Forelimb muscle (tissue), 1 donor: ENCODE data around the gene CLEC16A. TPM values are rescaled to one million over a fixed set of nuclear protein-coding genes. Genes with fewer than 3 reads are reported as not detected.
"Not testable (repeated sequence)": the region's sequence is repeated elsewhere in the genome, so short reads cannot be mapped to it uniquely, and the experiment has no call there.

Source experiments
- DNase-seq: peaks from one replicate; pipeline ENCODE4 v3.0.0-alpha.2; 2013; ENCODE audit warnings: low read depth
- polyA plus RNA-seq: library from polyadenylated mRNA; unstranded; fragments of 120-200 nt; gene quantifications from one replicate; pipeline ENCODE4 v1.2.1, GENCODE V29; 2013; ENCODE audit not compliant: insufficient read length

Gene CLEC16A
- polyA plus RNA-seq, 1 donor: 14.5 TPM

DNA sequence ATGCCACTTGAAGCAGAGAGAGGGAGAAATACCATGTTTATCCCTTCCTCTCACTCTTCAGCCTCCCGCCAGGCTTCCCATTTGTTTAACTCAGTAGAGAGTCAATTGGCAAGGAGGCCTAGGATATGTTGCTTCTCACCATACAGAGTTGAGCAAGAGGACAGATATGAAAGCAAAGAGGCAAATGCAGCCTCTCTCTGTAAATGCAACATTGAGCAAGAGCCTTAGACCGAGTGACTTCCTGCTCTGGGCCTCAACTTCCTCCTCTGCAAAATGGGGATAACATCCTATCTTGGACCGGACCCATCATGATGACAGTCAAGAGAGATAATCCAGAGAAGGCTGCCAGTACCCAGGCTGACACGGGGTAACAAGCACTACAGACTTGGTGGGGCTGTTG, 274.8 kb downstream of the CLEC16A start:
- no peak for DNase-seq

GRCh38 chr16:11220507-11220906, 276.1 kb downstream of the CLEC16A start:
- DNase-seq: not testable (repeated sequence)

DNA sequence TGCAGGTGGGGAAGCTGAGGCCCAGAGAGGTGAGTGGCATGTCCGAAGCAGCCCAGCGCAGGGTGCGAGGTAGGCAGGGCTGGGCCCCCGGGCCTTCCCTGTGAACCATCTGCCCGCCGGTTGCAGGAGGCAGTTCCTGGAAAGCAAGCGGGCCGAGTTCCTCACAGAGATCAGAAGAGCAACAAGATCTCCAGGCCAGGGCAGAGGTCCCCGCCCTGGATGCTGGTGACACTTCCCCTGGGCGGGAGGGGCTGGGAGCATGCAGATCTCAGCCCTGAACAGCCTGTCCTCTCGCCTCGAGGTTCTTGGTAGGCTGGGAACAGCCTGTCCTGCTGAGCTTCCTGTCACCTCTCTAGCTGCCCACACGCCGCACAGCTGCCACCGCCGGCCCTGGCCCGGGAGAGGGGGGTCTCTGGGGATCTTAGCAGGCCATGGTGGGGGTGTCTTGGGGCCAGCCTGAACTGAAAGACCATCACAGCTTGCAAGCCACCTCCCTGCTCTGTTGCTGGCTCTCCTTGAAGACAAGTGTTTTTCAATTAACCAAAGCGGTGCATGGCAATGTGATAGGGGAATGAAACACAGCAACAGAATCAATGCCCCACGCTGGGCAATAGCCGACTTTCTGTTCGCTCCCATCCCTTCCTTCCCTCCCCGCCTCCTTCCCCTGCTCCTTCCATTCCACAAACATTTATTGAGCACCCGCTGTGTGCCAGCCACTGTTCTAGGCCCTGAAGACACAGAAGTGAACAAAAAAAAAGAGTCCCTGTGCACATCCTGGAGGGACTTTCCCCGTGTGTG, 279.9 kb downstream of the CLEC16A start:
- DNase-seq: no peak

- DNase-seq: no peak
Measured at GRCh38 chr16:11224894-11225676, 280.7 kb downstream of the CLEC16A start.

- no peak for DNase-seq
Measured at GRCh38 chr16:11225677-11226549, 281.5 kb downstream of the CLEC16A start.

GRCh38 chr16:11229432-11229831, 285.1 kb downstream of the CLEC16A start:
- DNase-seq: no peak

GRCh38 chr16:11229906-11230305, 285.5 kb downstream of the CLEC16A start:
- DNase-seq: no peak

DNA sequence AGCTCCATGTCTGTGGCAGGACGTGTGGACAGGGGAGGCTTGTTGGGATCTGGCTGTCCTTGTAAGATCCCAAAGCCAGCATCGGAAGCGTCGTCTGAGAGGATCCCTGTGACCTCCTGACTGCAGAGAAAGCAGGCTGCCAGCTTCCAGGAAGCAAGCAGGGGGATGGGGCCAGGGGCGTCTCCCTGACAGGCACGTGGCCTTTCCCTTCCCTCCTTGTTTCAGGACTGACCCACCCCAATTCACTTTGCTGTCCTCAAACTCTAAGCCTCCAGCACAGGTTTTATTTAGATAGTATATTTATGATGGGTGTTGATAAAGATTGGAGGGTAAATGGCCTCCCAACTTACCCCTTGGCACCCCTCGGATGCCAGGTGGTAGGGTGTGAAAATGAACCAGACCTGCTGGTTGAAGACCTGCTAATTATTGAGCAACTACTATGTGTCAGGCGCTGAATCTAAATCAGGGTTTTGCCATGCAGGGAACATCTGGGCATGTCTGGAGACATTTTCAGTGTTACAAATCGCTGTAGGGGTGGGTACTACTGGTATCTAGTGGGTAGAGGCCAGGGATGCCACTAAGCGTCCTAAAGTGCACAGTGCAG, 287.1 kb downstream of the CLEC16A start:
- DNase-seq: no peak

Other genes with a start within 250 kb of the CLEC16A start
- 0.20 TPM for gene TEKT5, start 249.6 kb upstream of the CLEC16A start, polyA plus RNA-seq
- 31.2 TPM for gene NUBP1, start 200.7 kb upstream of the CLEC16A start, polyA plus RNA-seq
- 2.3 TPM for gene TVP23A, start 125.8 kb upstream of the CLEC16A start, polyA plus RNA-seq
- gene CIITA, start 67.4 kb upstream of the CLEC16A start, polyA plus RNA-seq: 3.2 TPM
- 56.9 TPM for gene DEXI, start 2.1 kb upstream of the CLEC16A start, polyA plus RNA-seq